K562 (cell line): ENCODE data around the gene LAMTOR4. TPM values are rescaled to one million over a fixed set of nuclear protein-coding genes. Genes with fewer than 3 reads are reported as not detected.
A peak's percentile ranks its signal among the peaks of the same experiment; 100 is the strongest.

ENCODE experiments used
- BCLAF1 ChIP-seq, 2 experiments: fragments of 450-650 bp in 1 of 2; IDR thresholded peaks; 2 replicates each; pipeline ENCODE4 v1.6.1; 2011 to 2017; ENCODE audit warnings: low read depth in 2 of 2, antibody characterized with exemption in 1 of 2, borderline replicate concordance in 1 of 2, low read length in 1 of 2, mild to moderate bottlenecking in 1 of 2, mixed read lengths in 1 of 2; ENCODE audit not compliant: control insufficient read depth in 1 of 2
- COPS2 ChIP-seq: fragments of 450-650 bp; conservative IDR thresholded peaks from 2 replicates; pipeline ENCODE4 v1.6.1; 2016; ENCODE audit warnings: mild to moderate bottlenecking, moderate library complexity
- CREB1 ChIP-seq, 2 experiments: sonication (generic) in 1 of 2; formaldehyde crosslinking in 1 of 2; IDR thresholded peaks; 2 replicates each; pipeline versions ENCODE4 v1.6.1 to v1.8.0; 2012 to 2022; ENCODE audit warnings: inconsistent platforms in 1 of 2, mild to moderate bottlenecking in 1 of 2, missing genetic modification reagents in 1 of 2, moderate library complexity in 1 of 2
- EP300 ChIP-seq: IDR thresholded peaks from 2 replicates; pipeline ENCODE4 v1.6.1; 2012; ENCODE audit warnings: low read length, improper control_type of control experiment
- ESRRB ChIP-seq: fragments of 250-450 bp; sonication (Bioruptor Pico); IDR thresholded peaks from 2 replicates; pipeline ENCODE4 v1.5.0; 2020; ENCODE audit warnings: mild to moderate bottlenecking, moderate library complexity, borderline replicate concordance
- FOXP4 ChIP-seq: sonication (generic); formaldehyde crosslinking; IDR thresholded peaks from 2 replicates; pipeline ENCODE4 v1.8.0; 2022; ENCODE audit warnings: mild to moderate bottlenecking, missing genetic modification reagents, borderline replicate concordance
- MTA1 ChIP-seq: fragments of 450-650 bp; IDR thresholded peaks from 2 replicates; pipeline ENCODE4 v1.6.1; 2017; ENCODE audit warnings: borderline replicate concordance
- NBN ChIP-seq: fragments of 450-650 bp; IDR thresholded peaks from 2 replicates; pipeline ENCODE4 v1.6.1; 2016; ENCODE audit warnings: low read depth, mild to moderate bottlenecking
- RBM25 ChIP-seq: fragments of 200-400 bp; formaldehyde crosslinking; IDR thresholded peaks from 2 replicates; pipeline ENCODE4 v1.6.1; 2018; ENCODE audit warnings: low read length, low read depth, moderate library complexity; ENCODE audit not compliant: severe bottlenecking
- SMAD3 ChIP-seq: fragments of 450-650 bp; formaldehyde crosslinking; conservative IDR thresholded peaks from 2 replicates; pipeline ENCODE4 v1.4.0; 2020; ENCODE audit warnings: mild to moderate bottlenecking
- SMARCE1 ChIP-seq: fragments of 450-650 bp; IDR thresholded peaks from 2 replicates; pipeline ENCODE4 v1.7.1; 2016; ENCODE audit warnings: mild to moderate bottlenecking
- SP1 ChIP-seq: sonication (generic); formaldehyde crosslinking; IDR thresholded peaks from 2 replicates; pipeline ENCODE4 v1.8.1; 2022; ENCODE audit warnings: mild to moderate bottlenecking, missing genetic modification reagents
- U2AF2 ChIP-seq: fragments of 200-400 bp; formaldehyde crosslinking; optimal IDR thresholded peaks from 2 replicates; pipeline ENCODE3; 2017; ENCODE audit warnings: low read depth, mild to moderate bottlenecking, low read length
- ZNF165 ChIP-seq: fragments of 250-450 bp; sonication (Bioruptor Pico); IDR thresholded peaks from 2 replicates; pipeline ENCODE4 v1.4.0; 2020; ENCODE audit warnings: borderline replicate concordance
- ZNF511 ChIP-seq: sonication (generic); formaldehyde crosslinking; IDR thresholded peaks from 2 replicates; pipeline ENCODE4 v1.8.0; 2022; ENCODE audit warnings: mild to moderate bottlenecking, missing genetic modification reagents
- ZNF592 ChIP-seq: fragments of 450-650 bp; IDR thresholded peaks from 2 replicates; pipeline ENCODE4 v1.6.1; 2017; ENCODE audit warnings: antibody characterized with exemption, mild to moderate bottlenecking
- polyA plus RNA-seq, 8 experiments: library from polyadenylated mRNA; depleted of rRNA in 4 of 8; stranded (reverse) in 5 of 8; unstranded in 3 of 8; fragments of >200 nt; fragmentation: Nextera tagmentation in 2 of 8; fragmentation: Illumina TruSeq in 1 of 8; extraction: Ambion mirVana in 2 of 8; extraction: Trizol in 1 of 8; gene quantifications; 2 replicates each; pipeline versions ENCODE4 v1.2.1 to v1.2.3, GENCODE V29; 2011 to 2014; ENCODE audit warnings: inconsistent platforms in 1 of 8, missing spikeins in 1 of 8
- total RNA-seq, 7 experiments: library from RNA; depleted of rRNA in 6 of 7; stranded (reverse); fragments of >200 nt in 6 of 7; fragmentation: Illumina TruSeq in 2 of 7; extraction: Trizol in 2 of 7; gene quantifications; 2 replicates each; pipeline versions ENCODE4 v1.2.1 to v1.2.3, GENCODE V29; 2011 to 2021; ENCODE audit warnings: low replicate concordance in 1 of 7

LAMTOR4 gene
- total and polyA plus RNA-seq, 9 of the 15 experiments (the other 6 are each of a cell fraction or from before 2014, with no cell fraction given) = 79.6 to 314 (median 195) TPM

GRCh38 chr7:100101016-100101862, 47.5 kb upstream of the LAMTOR4 start, which contains the start of the genes AP4M1 and MCM7 (continued):
- TF ChIP-seq BCLAF1 (IDR thresholded peaks at IDR 0.05; ENCODE audit: borderline replicate concordance in 1 of 2, control insufficient read depth in 1 of 2, low read depth in 2 of 2, low read length in 1 of 2) (no peak), SMARCE1 (no peak), COPS2 (no peak), U2AF2 (no peak), CREB1 (IDR thresholded peaks at IDR 0.05) (peak; percentile 43), CREB1 (CRISPR knock-in tag; IDR thresholded peaks at IDR 0.05) (peak; percentile 82), ESRRB (CRISPR knock-in tag) (no peak), ZNF165 (0 out of 2 replicates have a peak, but pooled peaks have one; percentile 35), EP300 (peak; percentile 15), RBM25 (peak; percentile 98), NBN (no peak), MTA1 (no peak), SP1 (peak; percentile 86), FOXP4 (CRISPR knock-in tag) (peak; percentile 68; the same call in 1 of the 2 replicates), ZNF511 (CRISPR knock-in tag) (peak; percentile 97), ZNF592 (peak; percentile 3; the same call in 1 of the 2 replicates), SMAD3 (CRISPR knock-in tag) (no peak)
